HepG2 (cell line): ENCODE measurements around the gene PHF23. TPM values are rescaled to one million over a fixed set of nuclear protein-coding genes. Genes with fewer than 3 reads are reported as not detected.

Source experiments
- FOSL1 ChIP-seq: sonication (generic); formaldehyde crosslinking; IDR thresholded peaks from 2 replicates; pipeline ENCODE4 v1.9.0; 2021; ENCODE audit warnings: missing genetic modification reagents, borderline replicate concordance
- GABPB1 ChIP-seq: IDR thresholded peaks from 2 replicates; pipeline ENCODE4 v1.6.1; 2016; ENCODE audit warnings: mild to moderate bottlenecking, missing genetic modification reagents, moderate library complexity, missing compliant biosample characterization
- HNRNPH1 ChIP-seq: fragments of 200-400 bp; formaldehyde crosslinking; optimal IDR thresholded peaks from 2 replicates; pipeline ENCODE3; 2017; ENCODE audit warnings: mild to moderate bottlenecking, low read depth, low read length
- RBAK ChIP-seq: sonication (generic); formaldehyde crosslinking; IDR thresholded peaks from 2 replicates; pipeline ENCODE4 v1.5.1; 2020; ENCODE audit warnings: mild to moderate bottlenecking, missing genetic modification reagents
- YY1 ChIP-seq: IDR thresholded peaks from 2 replicates; pipeline ENCODE4 v1.6.1; 2011; ENCODE audit warnings: low read length, low read depth, moderate library complexity, mild to moderate bottlenecking; ENCODE audit not compliant: insufficient read depth, insufficient replicate concordance
- ZBTB3 ChIP-seq: sonication (generic); formaldehyde crosslinking; IDR thresholded peaks from 2 replicates; pipeline ENCODE4 v1.4.0; 2020; ENCODE audit warnings: low read depth, mild to moderate bottlenecking, moderate library complexity, missing genetic modification reagents, borderline replicate concordance
- ZNF224 ChIP-seq: sonication (generic); formaldehyde crosslinking; IDR thresholded peaks from 2 replicates; pipeline ENCODE4 v1.5.0; 2020; ENCODE audit warnings: mild to moderate bottlenecking, missing genetic modification reagents
- ZNF282 ChIP-seq: fragments of 450-650 bp; IDR thresholded peaks from 2 replicates; pipeline ENCODE4 v1.6.1; 2018; ENCODE audit not compliant: partially characterized antibody
- ZNF619 ChIP-seq: sonication (generic); formaldehyde crosslinking; IDR thresholded peaks from 2 replicates; pipeline ENCODE4 v1.4.0; 2020; ENCODE audit warnings: mild to moderate bottlenecking, missing genetic modification reagents
- ZNF703 ChIP-seq: sonication (generic); formaldehyde crosslinking; IDR thresholded peaks from 2 replicates; pipeline ENCODE4 v1.5.1; 2020; ENCODE audit warnings: missing genetic modification reagents, mild to moderate bottlenecking, moderate library complexity, borderline replicate concordance
- polyA plus RNA-seq, 8 experiments: library from polyadenylated mRNA; depleted of rRNA in 3 of 8; stranded (reverse) in 7 of 8; unstranded in 1 of 8; fragments of >200 nt; fragmentation: Illumina TruSeq in 4 of 8; extraction: Trizol in 4 of 8; gene quantifications; 2 replicates each; pipeline versions ENCODE4 v1.2.1 to v1.2.3, GENCODE V29; 2011 to 2016; ENCODE audit warnings: low read depth in 4 of 8, missing spikeins in 1 of 8, mixed read lengths in 1 of 8; ENCODE audit not compliant: insufficient read depth in 1 of 8
- total RNA-seq, 5 experiments: library from RNA; depleted of rRNA; stranded (reverse); fragments of >200 nt; fragmentation: Illumina TruSeq; extraction: Trizol; gene quantifications; 2 replicates each; pipeline ENCODE4 v1.2.3, GENCODE V29; 2016; ENCODE audit warnings: low read depth in 1 of 5
- TF ChIP-seq, protein P1 (sequence below): sonication (generic); formaldehyde crosslinking; IDR thresholded peaks from 2 replicates; pipeline ENCODE4 v1.9.0; 2022; ENCODE audit warnings: missing genetic modification reagents, mild to moderate bottlenecking, borderline replicate concordance
- TF ChIP-seq, protein P2 (sequence below): sonication (generic); formaldehyde crosslinking; IDR thresholded peaks from 2 replicates; pipeline ENCODE4 v1.9.0; 2021; ENCODE audit warnings: mild to moderate bottlenecking, missing genetic modification reagents
- TF ChIP-seq, protein P3 (sequence below): IDR thresholded peaks from 2 replicates; pipeline ENCODE4 v1.6.1; 2016; ENCODE audit warnings: missing genetic modification reagents, missing compliant biosample characterization
- TF ChIP-seq, protein P4 (sequence below): sonication (generic); formaldehyde crosslinking; IDR thresholded peaks from 2 replicates; pipeline ENCODE4 v1.8.1; 2023; ENCODE audit warnings: mild to moderate bottlenecking, moderate library complexity, missing genetic modification reagents
- TF ChIP-seq, protein P5 (sequence below): sonication (generic); formaldehyde crosslinking; IDR thresholded peaks from 2 replicates; pipeline ENCODE4 v1.5.1; 2020; ENCODE audit warnings: mild to moderate bottlenecking, moderate library complexity, missing genetic modification reagents

The PHF23 gene
- total and polyA plus RNA-seq, 2 of the 13 experiments (the other 11 are each of a cell fraction or from before 2014, with no cell fraction given) = 27.6 to 33.2 TPM

DNA sequence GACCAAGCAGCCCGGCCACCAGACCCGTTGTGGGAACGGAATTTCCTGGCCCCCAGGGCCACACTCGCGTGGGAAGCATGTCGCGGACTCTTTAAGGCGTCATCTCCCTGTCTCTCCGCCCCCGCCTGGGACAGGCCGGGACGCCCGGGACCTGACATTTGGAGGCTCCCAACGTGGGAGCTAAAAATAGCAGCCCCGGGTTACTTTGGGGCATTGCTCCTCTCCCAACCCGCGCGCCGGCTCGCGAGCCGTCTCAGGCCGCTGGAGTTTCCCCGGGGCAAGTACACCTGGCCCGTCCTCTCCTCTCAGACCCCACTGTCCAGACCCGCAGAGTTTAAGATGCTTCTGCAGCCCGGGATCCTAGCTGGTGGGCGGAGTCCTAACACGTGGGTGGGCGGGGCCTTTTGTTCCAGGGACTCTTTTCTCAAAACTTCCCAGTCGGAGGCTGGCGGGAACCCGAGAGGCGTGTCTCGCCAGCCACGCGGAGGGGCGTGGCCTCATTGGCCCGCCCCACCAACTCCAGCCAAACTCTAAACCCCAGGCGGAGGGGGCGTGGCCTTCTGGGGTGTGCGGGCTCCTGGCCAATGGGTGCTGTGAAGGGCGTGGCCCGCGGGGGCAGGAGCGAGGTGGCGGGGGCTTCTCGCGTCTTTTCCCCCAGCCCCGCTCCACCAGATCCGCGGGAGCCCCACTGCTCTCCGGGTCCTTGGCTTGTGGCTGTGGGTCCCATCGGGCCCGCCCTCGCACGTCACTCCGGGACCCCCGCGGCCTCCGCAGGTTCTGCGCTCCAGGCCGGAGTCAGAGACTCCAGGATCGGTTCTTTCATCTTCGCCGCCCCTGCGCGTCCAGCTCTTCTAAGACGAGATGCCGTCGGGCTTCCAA lies 42.1 kb upstream of the PHF23 start, which contains the start of gene SLC2A4 (continued):
- TF ChIP-seq, protein P1, sequence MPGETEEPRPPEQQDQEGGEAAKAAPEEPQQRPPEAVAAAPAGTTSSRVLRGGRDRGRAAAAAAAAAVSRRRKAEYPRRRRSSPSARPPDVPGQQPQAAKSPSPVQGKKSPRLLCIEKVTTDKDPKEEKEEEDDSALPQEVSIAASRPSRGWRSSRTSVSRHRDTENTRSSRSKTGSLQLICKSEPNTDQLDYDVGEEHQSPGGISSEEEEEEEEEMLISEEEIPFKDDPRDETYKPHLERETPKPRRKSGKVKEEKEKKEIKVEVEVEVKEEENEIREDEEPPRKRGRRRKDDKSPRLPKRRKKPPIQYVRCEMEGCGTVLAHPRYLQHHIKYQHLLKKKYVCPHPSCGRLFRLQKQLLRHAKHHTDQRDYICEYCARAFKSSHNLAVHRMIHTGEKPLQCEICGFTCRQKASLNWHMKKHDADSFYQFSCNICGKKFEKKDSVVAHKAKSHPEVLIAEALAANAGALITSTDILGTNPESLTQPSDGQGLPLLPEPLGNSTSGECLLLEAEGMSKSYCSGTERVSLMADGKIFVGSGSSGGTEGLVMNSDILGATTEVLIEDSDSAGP = peak; percentile 75
- 0 out of 2 replicates have a peak, but pooled peaks have one; percentile 2 for TF ChIP-seq ZNF703 (CRISPR knock-in tag)
- TF ChIP-seq, protein P2, sequence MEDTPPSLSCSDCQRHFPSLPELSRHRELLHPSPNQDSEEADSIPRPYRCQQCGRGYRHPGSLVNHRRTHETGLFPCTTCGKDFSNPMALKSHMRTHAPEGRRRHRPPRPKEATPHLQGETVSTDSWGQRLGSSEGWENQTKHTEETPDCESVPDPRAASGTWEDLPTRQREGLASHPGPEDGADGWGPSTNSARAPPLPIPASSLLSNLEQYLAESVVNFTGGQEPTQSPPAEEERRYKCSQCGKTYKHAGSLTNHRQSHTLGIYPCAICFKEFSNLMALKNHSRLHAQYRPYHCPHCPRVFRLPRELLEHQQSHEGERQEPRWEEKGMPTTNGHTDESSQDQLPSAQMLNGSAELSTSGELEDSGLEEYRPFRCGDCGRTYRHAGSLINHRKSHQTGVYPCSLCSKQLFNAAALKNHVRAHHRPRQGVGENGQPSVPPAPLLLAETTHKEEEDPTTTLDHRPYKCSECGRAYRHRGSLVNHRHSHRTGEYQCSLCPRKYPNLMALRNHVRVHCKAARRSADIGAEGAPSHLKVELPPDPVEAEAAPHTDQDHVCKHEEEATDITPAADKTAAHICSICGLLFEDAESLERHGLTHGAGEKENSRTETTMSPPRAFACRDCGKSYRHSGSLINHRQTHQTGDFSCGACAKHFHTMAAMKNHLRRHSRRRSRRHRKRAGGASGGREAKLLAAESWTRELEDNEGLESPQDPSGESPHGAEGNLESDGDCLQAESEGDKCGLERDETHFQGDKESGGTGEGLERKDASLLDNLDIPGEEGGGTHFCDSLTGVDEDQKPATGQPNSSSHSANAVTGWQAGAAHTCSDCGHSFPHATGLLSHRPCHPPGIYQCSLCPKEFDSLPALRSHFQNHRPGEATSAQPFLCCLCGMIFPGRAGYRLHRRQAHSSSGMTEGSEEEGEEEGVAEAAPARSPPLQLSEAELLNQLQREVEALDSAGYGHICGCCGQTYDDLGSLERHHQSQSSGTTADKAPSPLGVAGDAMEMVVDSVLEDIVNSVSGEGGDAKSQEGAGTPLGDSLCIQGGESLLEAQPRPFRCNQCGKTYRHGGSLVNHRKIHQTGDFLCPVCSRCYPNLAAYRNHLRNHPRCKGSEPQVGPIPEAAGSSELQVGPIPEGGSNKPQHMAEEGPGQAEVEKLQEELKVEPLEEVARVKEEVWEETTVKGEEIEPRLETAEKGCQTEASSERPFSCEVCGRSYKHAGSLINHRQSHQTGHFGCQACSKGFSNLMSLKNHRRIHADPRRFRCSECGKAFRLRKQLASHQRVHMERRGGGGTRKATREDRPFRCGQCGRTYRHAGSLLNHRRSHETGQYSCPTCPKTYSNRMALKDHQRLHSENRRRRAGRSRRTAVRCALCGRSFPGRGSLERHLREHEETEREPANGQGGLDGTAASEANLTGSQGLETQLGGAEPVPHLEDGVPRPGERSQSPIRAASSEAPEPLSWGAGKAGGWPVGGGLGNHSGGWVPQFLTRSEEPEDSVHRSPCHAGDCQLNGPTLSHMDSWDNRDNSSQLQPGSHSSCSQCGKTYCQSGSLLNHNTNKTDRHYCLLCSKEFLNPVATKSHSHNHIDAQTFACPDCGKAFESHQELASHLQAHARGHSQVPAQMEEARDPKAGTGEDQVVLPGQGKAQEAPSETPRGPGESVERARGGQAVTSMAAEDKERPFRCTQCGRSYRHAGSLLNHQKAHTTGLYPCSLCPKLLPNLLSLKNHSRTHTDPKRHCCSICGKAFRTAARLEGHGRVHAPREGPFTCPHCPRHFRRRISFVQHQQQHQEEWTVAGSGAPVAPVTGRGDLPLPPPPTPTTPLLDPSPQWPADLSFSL (CRISPR knock-in tag) = 0 out of 2 replicates have a peak, but pooled peaks have one; percentile 9
- peak; percentile 6 for TF ChIP-seq HNRNPH1
- no peak for TF ChIP-seq FOSL1 (CRISPR knock-in tag)
- TF ChIP-seq, protein P3, sequence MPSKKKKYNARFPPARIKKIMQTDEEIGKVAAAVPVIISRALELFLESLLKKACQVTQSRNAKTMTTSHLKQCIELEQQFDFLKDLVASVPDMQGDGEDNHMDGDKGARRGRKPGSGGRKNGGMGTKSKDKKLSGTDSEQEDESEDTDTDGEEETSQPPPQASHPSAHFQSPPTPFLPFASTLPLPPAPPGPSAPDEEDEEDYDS = peak; percentile 56
- no peak for TF ChIP-seq ZNF619 (CRISPR knock-in tag)
- TF ChIP-seq ZNF224 = peak; percentile 4; the same call in 1 of the 2 replicates
- TF ChIP-seq ZBTB3 (CRISPR knock-in tag) = 0 out of 2 replicates have a peak, but pooled peaks have one; percentile 51
- TF ChIP-seq, protein P4, sequence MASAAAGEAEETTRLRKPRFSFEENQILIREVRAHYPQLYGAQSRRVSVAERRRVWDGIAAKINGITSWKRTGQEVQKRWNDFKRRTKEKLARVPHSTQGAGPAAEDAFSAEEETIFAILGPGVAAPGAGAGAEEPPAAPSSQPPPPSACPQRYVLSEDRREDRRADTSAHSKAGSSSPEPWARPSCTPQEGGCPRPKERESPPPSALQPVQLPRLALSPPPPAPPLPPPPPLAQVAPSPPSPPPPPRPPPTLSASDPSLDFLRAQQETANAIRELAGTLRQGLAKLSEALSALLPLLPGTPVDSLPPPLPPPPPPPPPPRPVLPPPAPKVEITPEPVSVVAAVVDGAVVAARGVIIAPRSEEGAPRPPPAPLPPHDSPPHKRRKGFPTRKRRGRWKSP (CRISPR knock-in tag) = 0 out of 2 replicates have a peak, but pooled peaks have one; percentile 8
- no peak for TF ChIP-seq RBAK
- no peak for TF ChIP-seq YY1
- TF ChIP-seq, protein P5, sequence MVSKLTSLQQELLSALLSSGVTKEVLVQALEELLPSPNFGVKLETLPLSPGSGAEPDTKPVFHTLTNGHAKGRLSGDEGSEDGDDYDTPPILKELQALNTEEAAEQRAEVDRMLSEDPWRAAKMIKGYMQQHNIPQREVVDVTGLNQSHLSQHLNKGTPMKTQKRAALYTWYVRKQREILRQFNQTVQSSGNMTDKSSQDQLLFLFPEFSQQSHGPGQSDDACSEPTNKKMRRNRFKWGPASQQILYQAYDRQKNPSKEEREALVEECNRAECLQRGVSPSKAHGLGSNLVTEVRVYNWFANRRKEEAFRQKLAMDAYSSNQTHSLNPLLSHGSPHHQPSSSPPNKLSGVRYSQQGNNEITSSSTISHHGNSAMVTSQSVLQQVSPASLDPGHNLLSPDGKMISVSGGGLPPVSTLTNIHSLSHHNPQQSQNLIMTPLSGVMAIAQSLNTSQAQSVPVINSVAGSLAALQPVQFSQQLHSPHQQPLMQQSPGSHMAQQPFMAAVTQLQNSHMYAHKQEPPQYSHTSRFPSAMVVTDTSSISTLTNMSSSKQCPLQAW (CRISPR knock-in tag) = 0 out of 2 replicates have a peak, but pooled peaks have one; percentile 46
- TF ChIP-seq ZNF282 = no peak
- TF ChIP-seq GABPB1 (CRISPR knock-in tag) = no peak; the same call in 1 of the 2 replicates
